Measurements from ENCODE around the gene TOX2.

DNA sequence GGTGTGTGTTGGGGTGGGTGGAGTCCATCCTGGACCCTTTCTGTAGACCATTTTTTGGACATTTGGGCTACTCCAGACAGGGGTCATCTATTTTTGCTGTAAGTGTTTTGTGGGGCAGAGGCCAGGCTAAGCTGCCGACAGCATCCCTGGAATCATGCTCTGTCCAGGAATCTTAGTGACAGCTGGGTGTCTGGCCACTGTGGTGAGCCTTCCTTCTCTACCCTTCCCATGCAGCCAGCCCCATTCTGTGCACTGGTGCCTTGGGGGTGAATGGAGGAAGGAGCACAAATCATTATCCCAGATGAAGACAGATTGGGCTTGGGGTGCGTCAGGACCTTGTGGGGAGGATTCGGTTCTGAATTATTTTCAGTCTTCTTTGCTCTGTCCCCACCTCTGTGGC lies 20.2 kb downstream of the TOX2 start:
- TF ChIP-seq CTCF (IDR thresholded peaks at IDR 0.05; ENCODE audit: control extremely low read depth in 1 of 3, insufficient read depth in 1 of 3, low read depth in 1 of 3, low read length in 3 of 3) = no peak
- TF ChIP-seq EP300 (IDR thresholded peaks at IDR 0.05; ENCODE audit: borderline replicate concordance in 1 of 2, low read depth in 2 of 2, low read length in 2 of 2) = no peak
- no peak for TF ChIP-seq USF2 (IDR thresholded peaks at IDR 0.05; ENCODE audit: low read length)
- TF ChIP-seq CEBPB (IDR thresholded peaks at IDR 0.05; ENCODE audit: low read depth, low read length) = no peak
- no peak for TF ChIP-seq SIRT6 (IDR thresholded peaks at IDR 0.05; ENCODE audit: low read length)
- no peak for TF ChIP-seq EGR1 (IDR thresholded peaks at IDR 0.05; ENCODE audit: borderline replicate concordance, low read depth, low read length)
- no peak for TF ChIP-seq RNF2 (IDR thresholded peaks at IDR 0.05; ENCODE audit: borderline replicate concordance, low read depth, low read length, missing control alignments, poor library complexity, severe bottlenecking)
- TF ChIP-seq TAF1 (IDR thresholded peaks at IDR 0.05; ENCODE audit: low read depth, low read length) = no peak
- TF ChIP-seq SP1 (IDR thresholded peaks at IDR 0.05; ENCODE audit: low read depth, low read length) = no peak
- no peak for TF ChIP-seq NRF1 (IDR thresholded peaks at IDR 0.05; ENCODE audit: low read depth, low read length)
- TF ChIP-seq POLR2AphosphoS5 (IDR thresholded peaks at IDR 0.05; ENCODE audit: low read depth, low read length) = no peak

Data from H1 (cell line).